Panc1 (cell line): ENCODE results near the gene RRM2. TPM values are rescaled to one million over a fixed set of nuclear protein-coding genes. Genes with fewer than 3 reads are reported as not detected.

Source experiments
- ATAC-seq: fragments of 200-7000 bp; cut with Tn5 transposase; 2 replicates; pipeline ENCODE4 v1.9.1; 2020; ENCODE audit warnings: mild to moderate bottlenecking, moderate library complexity
- BruUV-seq: library from RNA; stranded (reverse); fragments of 400-500 nt; replicated peaks from 2 replicates; lab custom pipeline; 2021; lab: Mats Ljungman, UMichigan
- CTCF ChIA-PET: fragments of 300-600 bp; sonication (Branson Sonifier 250); formaldehyde crosslinking; loops from one replicate; lab custom pipeline; 2022; ENCODE audit warnings: antibody characterized with exemption; lab: Charles Lee
- POLR2A ChIA-PET: fragments of 300-600 bp; sonication (Branson Sonifier 250); formaldehyde crosslinking; loops from one replicate; lab custom pipeline; 2022; ENCODE audit warnings: antibody characterized with exemption; lab: Charles Lee
- DNase-seq: peaks from one replicate; pipeline ENCODE4 v3.0.0-alpha.2; 2010; ENCODE audit warnings: low read depth, low spot score
- H3K27ac ChIP-seq: 2 replicates; pipeline ENCODE4 v1.5.1; 2011; ENCODE audit warnings: mild to moderate bottlenecking, low read length, inconsistent platforms
- H3K27me3 ChIP-seq: fragments of 200-500 bp; sonication (Bioruptor generic); 2 replicates; pipeline ENCODE4 v1.6.0; 2014; ENCODE audit warnings: low read length, inconsistent platforms; ENCODE audit not compliant: control insufficient read depth, insufficient read depth
- H3K36me3 ChIP-seq: fragments of 200-500 bp; sonication (Bioruptor generic); 2 replicates; pipeline ENCODE4 v1.5.1; 2014; ENCODE audit warnings: inconsistent platforms, mild to moderate bottlenecking, low read length, moderate library complexity; ENCODE audit not compliant: control insufficient read depth, insufficient read depth
- H3K4me1 ChIP-seq: 2 replicates; pipeline ENCODE4 v1.5.1; 2011; ENCODE audit warnings: inconsistent platforms, mild to moderate bottlenecking, low read length, moderate library complexity; ENCODE audit not compliant: control insufficient read depth, insufficient read depth
- H3K4me3 ChIP-seq, 2 experiments: 2 replicates each; pipeline ENCODE4 v1.5.1; 2011 to 2012; ENCODE audit warnings: low read depth in 2 of 2, low read length in 2 of 2, mild to moderate bottlenecking in 2 of 2, inconsistent platforms in 1 of 2, moderate library complexity in 1 of 2
- H3K9me3 ChIP-seq: fragments of 200-500 bp; sonication (Bioruptor generic); 2 replicates; pipeline ENCODE4 v1.5.1; 2014; ENCODE audit warnings: low read depth, mild to moderate bottlenecking, inconsistent platforms, low read length, moderate library complexity; ENCODE audit not compliant: control insufficient read depth, insufficient read depth
- POLR2AphosphoS5 ChIP-seq: IDR thresholded peaks from 2 replicates; pipeline ENCODE4 v1.6.1; 2012; ENCODE audit warnings: mild to moderate bottlenecking, low read depth, low read length, moderate library complexity
- SIN3A ChIP-seq: IDR thresholded peaks from 2 replicates; pipeline ENCODE4 v1.6.1; 2012; ENCODE audit warnings: low read depth, mild to moderate bottlenecking, low read length, moderate library complexity, borderline replicate concordance; ENCODE audit not compliant: insufficient read depth
- TCF7L2 ChIP-seq: IDR thresholded peaks from 2 replicates; pipeline ENCODE4 v1.6.1; 2011; ENCODE audit warnings: mild to moderate bottlenecking, low read depth, low read length, inconsistent platforms
- in situ Hi-C: cut with HindIII; loops from 2 replicates; pipeline ENCODE4 v1.10.0; 2016; ENCODE audit warnings: low sequenced_read_pairs, low pct_unique_long_range_greater_than_20kb
- intact Hi-C: fragments of 100-400 bp; cut with micrococcal nuclease; formaldehyde crosslinking; loops from one replicate; pipeline ENCODE4 v1.10.0; 2022; ENCODE audit not compliant: unreplicated experiment
- total RNA-seq: library from RNA; stranded (reverse); gene quantifications from one replicate; pipeline ENCODE4 v1.2.1, GENCODE V29; 2021; ENCODE audit not compliant: unreplicated experiment
- TF ChIP-seq, protein P1 (sequence below), 2 experiments: IDR thresholded peaks; 2 replicates each; pipeline ENCODE4 v1.6.1; 2011 to 2012; ENCODE audit warnings: low read depth in 2 of 2, control low read depth in 1 of 2, low read length in 1 of 2, mild to moderate bottlenecking in 1 of 2, moderate library complexity in 1 of 2; ENCODE audit not compliant: insufficient read depth in 1 of 2
- TF ChIP-seq, protein P2 (sequence below): fragments of 450-650 bp; IDR thresholded peaks from 2 replicates; pipeline ENCODE4 v1.5.1; 2017; ENCODE audit warnings: mild to moderate bottlenecking

Gene RRM2
- total RNA-seq, 1 experiment from 2014 or later: 294 TPM

DNA sequence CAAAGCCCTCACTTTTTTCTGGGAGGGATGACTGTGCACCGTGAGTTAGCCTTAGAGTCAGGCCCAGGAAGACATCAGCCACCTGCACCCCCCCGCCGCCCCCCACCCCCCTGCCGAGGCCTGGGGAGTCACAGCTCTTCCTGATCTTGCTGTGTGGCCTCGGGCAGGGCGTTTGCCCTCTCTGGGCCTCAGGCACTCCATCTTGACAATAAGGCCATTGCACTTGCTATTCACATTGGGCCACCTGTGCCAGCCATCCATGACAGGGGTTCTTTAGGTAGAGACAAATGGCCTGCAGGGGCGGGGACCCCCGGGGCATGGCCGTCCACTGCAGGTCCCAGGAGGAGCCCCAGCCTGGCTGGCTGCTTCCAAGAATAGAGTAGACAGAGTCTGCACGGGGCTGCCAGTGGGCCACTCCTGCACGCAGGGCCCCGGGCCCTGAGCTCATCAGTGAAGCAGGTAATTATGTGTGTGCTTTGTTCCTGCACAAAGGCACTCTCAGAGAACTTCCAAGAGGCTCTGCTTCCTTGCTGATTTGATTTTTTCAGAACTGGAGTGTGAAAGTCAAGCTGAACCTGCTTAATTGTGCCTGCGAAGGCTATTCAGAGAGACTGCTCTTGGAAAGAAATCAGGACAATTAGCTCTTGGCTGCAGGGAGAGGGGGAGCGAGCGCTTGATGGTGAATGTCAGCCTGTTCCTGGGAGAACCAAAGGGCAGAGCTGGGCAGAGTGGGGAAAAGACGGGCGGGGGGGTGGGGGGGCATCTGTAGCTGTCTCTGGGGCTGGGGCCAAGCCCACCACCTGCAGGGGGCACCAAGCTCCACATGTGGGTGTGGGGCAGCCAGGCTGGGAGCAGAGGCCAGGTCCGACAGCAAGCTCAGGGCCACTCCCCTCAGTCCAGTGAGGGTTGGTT is 40.3 kb downstream of the RRM2 start:
- TF ChIP-seq, protein P1, sequence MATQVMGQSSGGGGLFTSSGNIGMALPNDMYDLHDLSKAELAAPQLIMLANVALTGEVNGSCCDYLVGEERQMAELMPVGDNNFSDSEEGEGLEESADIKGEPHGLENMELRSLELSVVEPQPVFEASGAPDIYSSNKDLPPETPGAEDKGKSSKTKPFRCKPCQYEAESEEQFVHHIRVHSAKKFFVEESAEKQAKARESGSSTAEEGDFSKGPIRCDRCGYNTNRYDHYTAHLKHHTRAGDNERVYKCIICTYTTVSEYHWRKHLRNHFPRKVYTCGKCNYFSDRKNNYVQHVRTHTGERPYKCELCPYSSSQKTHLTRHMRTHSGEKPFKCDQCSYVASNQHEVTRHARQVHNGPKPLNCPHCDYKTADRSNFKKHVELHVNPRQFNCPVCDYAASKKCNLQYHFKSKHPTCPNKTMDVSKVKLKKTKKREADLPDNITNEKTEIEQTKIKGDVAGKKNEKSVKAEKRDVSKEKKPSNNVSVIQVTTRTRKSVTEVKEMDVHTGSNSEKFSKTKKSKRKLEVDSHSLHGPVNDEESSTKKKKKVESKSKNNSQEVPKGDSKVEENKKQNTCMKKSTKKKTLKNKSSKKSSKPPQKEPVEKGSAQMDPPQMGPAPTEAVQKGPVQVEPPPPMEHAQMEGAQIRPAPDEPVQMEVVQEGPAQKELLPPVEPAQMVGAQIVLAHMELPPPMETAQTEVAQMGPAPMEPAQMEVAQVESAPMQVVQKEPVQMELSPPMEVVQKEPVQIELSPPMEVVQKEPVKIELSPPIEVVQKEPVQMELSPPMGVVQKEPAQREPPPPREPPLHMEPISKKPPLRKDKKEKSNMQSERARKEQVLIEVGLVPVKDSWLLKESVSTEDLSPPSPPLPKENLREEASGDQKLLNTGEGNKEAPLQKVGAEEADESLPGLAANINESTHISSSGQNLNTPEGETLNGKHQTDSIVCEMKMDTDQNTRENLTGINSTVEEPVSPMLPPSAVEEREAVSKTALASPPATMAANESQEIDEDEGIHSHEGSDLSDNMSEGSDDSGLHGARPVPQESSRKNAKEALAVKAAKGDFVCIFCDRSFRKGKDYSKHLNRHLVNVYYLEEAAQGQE (IDR thresholded peaks at IDR 0.05; ENCODE audit: insufficient read depth in 1 of 2, low read depth in 2 of 2, low read length in 1 of 2): no peak
- POLR2A ChIA-PET: no interaction called here
- no peak; the same call in 1 of the 2 replicates for ATAC-seq

GRCh38 chr2:10163498-10164486 is 41.3 kb downstream of the RRM2 start:
- H3K4me1 ChIP-seq: peaks cover 4% of the 10 kb centered on the region; the same call in 1 of the 2 replicates
- no peak overlapping the region for H3K4me3 ChIP-seq
- POLR2A ChIA-PET: no interaction called here
- TF ChIP-seq TCF7L2: no peak
- no peak for TF ChIP-seq SIN3A
- TF ChIP-seq POLR2AphosphoS5: no peak
- TF ChIP-seq, protein P2, sequence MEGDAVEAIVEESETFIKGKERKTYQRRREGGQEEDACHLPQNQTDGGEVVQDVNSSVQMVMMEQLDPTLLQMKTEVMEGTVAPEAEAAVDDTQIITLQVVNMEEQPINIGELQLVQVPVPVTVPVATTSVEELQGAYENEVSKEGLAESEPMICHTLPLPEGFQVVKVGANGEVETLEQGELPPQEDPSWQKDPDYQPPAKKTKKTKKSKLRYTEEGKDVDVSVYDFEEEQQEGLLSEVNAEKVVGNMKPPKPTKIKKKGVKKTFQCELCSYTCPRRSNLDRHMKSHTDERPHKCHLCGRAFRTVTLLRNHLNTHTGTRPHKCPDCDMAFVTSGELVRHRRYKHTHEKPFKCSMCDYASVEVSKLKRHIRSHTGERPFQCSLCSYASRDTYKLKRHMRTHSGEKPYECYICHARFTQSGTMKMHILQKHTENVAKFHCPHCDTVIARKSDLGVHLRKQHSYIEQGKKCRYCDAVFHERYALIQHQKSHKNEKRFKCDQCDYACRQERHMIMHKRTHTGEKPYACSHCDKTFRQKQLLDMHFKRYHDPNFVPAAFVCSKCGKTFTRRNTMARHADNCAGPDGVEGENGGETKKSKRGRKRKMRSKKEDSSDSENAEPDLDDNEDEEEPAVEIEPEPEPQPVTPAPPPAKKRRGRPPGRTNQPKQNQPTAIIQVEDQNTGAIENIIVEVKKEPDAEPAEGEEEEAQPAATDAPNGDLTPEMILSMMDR: no peak
- TF ChIP-seq, protein P1 (IDR thresholded peaks at IDR 0.05; ENCODE audit: insufficient read depth in 1 of 2, low read depth in 2 of 2, low read length in 1 of 2): no peak
- ATAC-seq: no peak
- H3K36me3 ChIP-seq: no peaks in the 10 kb centered on the region
- no TSS peak for BruUV-seq
- H3K27me3 ChIP-seq: no peaks in the 10 kb centered on the region
- intact Hi-C loops (no loop called here), in situ Hi-C loops (no loop called here)
- CTCF ChIA-PET: interaction anchor here (0.8 kb wide), 1 partner anchor 271 kb away, joined by 5 read pairs; no protein-coding TSS in a partner anchor
- H3K9me3 ChIP-seq: no peaks in the 10 kb centered on the region
- no peak for DNase-seq
- no peak overlapping the region for H3K27ac ChIP-seq

More for the DNA sequence above, 40.3 kb downstream of the RRM2 start:
- H3K27me3 ChIP-seq: no peaks in the 10 kb centered on the region
- no peak overlapping the region for H3K27ac ChIP-seq
- intact Hi-C loops (no loop called here), in situ Hi-C loops (no loop called here)
- no peaks in the 10 kb centered on the region for H3K9me3 ChIP-seq
- no TSS peak for BruUV-seq
- no peaks in the 10 kb centered on the region for H3K36me3 ChIP-seq
- H3K4me3 ChIP-seq: no peak overlapping the region
- peaks cover 4% of the 10 kb centered on the region; the same call in 1 of the 2 replicates for H3K4me1 ChIP-seq
- DNase-seq: no peak
- CTCF ChIA-PET: interaction anchor here (0.5 to 0.9 kb wide), 3 partner anchors 26 to 272 kb away, joined by 5 to 6 read pairs (median 5); no protein-coding TSS in a partner anchor
